ENCODE data around the gene PLVAP. TPM values are rescaled to one million over a fixed set of nuclear protein-coding genes. Genes with fewer than 3 reads are reported as not detected.
A peak's percentile ranks its signal among the peaks of the same experiment; 100 is the strongest.

PLVAP gene
- total RNA-seq, 1 donor from 2014 or later, result 0.94 TPM

- DNase-seq (ENCODE audit: low spot score in 2 of 2, unreplicated experiment in 2 of 2), result no peak
- peaks cover 11% of the 10 kb centered on the region for H3K4me1 Mint-ChIP-seq
These were observed 53.2 kb downstream of the PLVAP start for GRCh38 chr19:17323964-17324332.

GRCh38 chr19:17323300-17323963, 53.7 kb downstream of the PLVAP start:
- Mint-ChIP-seq H3K4me3 (no peak overlapping the region), H3K27ac (no peak overlapping the region)
- no peak for DNase-seq (ENCODE audit: low spot score in 2 of 2, unreplicated experiment in 2 of 2)

More at GRCh38 chr19:17323964-17324332, 53.2 kb downstream of the PLVAP start:
- H3K36me3 Mint-ChIP-seq, result peaks cover 5% of the 10 kb centered on the region
- H3K9me3 Mint-ChIP-seq, result no peaks in the 10 kb centered on the region
- no peak for TF ChIP-seq CTCF (IDR thresholded peaks at IDR 0.05; ENCODE audit: unreplicated experiment)
- no peak overlapping the region for H3K4me3 Mint-ChIP-seq
- no peak overlapping the region for H3K27ac Mint-ChIP-seq
- H3K27me3 Mint-ChIP-seq (ENCODE audit: low read depth), result peaks cover 3% of the 10 kb centered on the region

GRCh38 chr19:17322854-17323253, 54.3 kb downstream of the PLVAP start:
- no peaks in the 10 kb centered on the region for H3K9me3 Mint-ChIP-seq
- H3K36me3 Mint-ChIP-seq, result peaks cover 6% of the 10 kb centered on the region
- H3K27ac Mint-ChIP-seq, result peak overlapping the region; percentile 67
- peaks cover 3% of the 10 kb centered on the region for H3K27me3 Mint-ChIP-seq (ENCODE audit: low read depth)
- TF ChIP-seq CTCF (IDR thresholded peaks at IDR 0.05; ENCODE audit: unreplicated experiment), result no peak
- H3K4me1 Mint-ChIP-seq, result peaks cover 10% of the 10 kb centered on the region
- no peak overlapping the region for H3K4me3 Mint-ChIP-seq
- no peak for DNase-seq (ENCODE audit: low spot score in 2 of 2, unreplicated experiment in 2 of 2)

More at GRCh38 chr19:17323300-17323963, 53.7 kb downstream of the PLVAP start:
- Mint-ChIP-seq H3K4me1 (peaks cover 11% of the 10 kb centered on the region), H3K9me3 (no peaks in the 10 kb centered on the region), H3K27me3 (ENCODE audit: low read depth) (peaks cover 3% of the 10 kb centered on the region), H3K36me3 (peaks cover 5% of the 10 kb centered on the region)
- TF ChIP-seq CTCF (IDR thresholded peaks at IDR 0.05; ENCODE audit: unreplicated experiment), result no peak

GRCh38 chr19:17321655-17322489, 55.3 kb downstream of the PLVAP start:
- no peak for DNase-seq (ENCODE audit: low spot score in 2 of 2, unreplicated experiment in 2 of 2)
- peaks cover 5% of the 10 kb centered on the region for H3K4me1 Mint-ChIP-seq

GRCh38 chr19:17320435-17320834, 56.7 kb downstream of the PLVAP start:
- Mint-ChIP-seq H3K27me3 (ENCODE audit: low read depth) (no peaks in the 10 kb centered on the region), H3K9me3 (no peaks in the 10 kb centered on the region), H3K27ac (no peak overlapping the region), H3K4me3 (no peak overlapping the region), H3K4me1 (no peaks in the 10 kb centered on the region), H3K36me3 (peaks cover 16% of the 10 kb centered on the region)
- TF ChIP-seq CTCF (IDR thresholded peaks at IDR 0.05; ENCODE audit: unreplicated experiment), result no peak
- DNase-seq (ENCODE audit: low spot score in 2 of 2, unreplicated experiment in 2 of 2), result no peak

More at GRCh38 chr19:17321655-17322489, 55.3 kb downstream of the PLVAP start:
- peak overlapping the region; percentile 67 for H3K27ac Mint-ChIP-seq
- no peak for TF ChIP-seq CTCF (IDR thresholded peaks at IDR 0.05; ENCODE audit: unreplicated experiment)
- no peaks in the 10 kb centered on the region for H3K27me3 Mint-ChIP-seq (ENCODE audit: low read depth)
- no peak overlapping the region for H3K4me3 Mint-ChIP-seq
- H3K9me3 Mint-ChIP-seq, result no peaks in the 10 kb centered on the region
- peaks cover 7% of the 10 kb centered on the region for H3K36me3 Mint-ChIP-seq
